HG03342 (cell line): ENCODE measurements around the gene RADX.

Experiments used
- ATAC-seq: cut with Tn5 transposase; IDR thresholded peaks from one replicate; pipeline ENCODE4 v1.9.1; 2021; ENCODE audit warnings: mild to moderate bottlenecking, moderate library complexity; ENCODE audit not compliant: unreplicated experiment

The RADX gene

GRCh38 chrX:106684207-106684606 is 72.4 kb downstream of the RADX start:
- no peak for ATAC-seq

- no peak for ATAC-seq
These were observed 80.8 kb downstream of the RADX start for GRCh38 chrX:106692425-106693065.

- ATAC-seq: no peak
These were observed 84.7 kb downstream of the RADX start for GRCh38 chrX:106696502-106696901.

GRCh38 chrX:106698693-106699092 is 86.9 kb downstream of the RADX start:
- ATAC-seq: no peak

- no peak for ATAC-seq
These were observed 90.9 kb downstream of the RADX start for GRCh38 chrX:106702636-106703035.

GRCh38 chrX:106706466-106706865 is 94.7 kb downstream of the RADX start:
- ATAC-seq: no peak

- ATAC-seq: no peak
These were observed 96.1 kb downstream of the RADX start for GRCh38 chrX:106707771-106708454.

GRCh38 chrX:106710771-106711170 is 99.0 kb downstream of the RADX start:
- no peak for ATAC-seq

GRCh38 chrX:106711375-106711774 is 99.6 kb downstream of the RADX start:
- no peak for ATAC-seq

GRCh38 chrX:106716004-106716403 is 104.2 kb downstream of the RADX start:
- ATAC-seq: no peak

GRCh38 chrX:106716463-106716862 is 104.7 kb downstream of the RADX start:
- no peak for ATAC-seq

- ATAC-seq: no peak
These were observed 106.9 kb downstream of the RADX start for GRCh38 chrX:106718709-106719108.

- no peak for ATAC-seq
These were observed 114.2 kb downstream of the RADX start for GRCh38 chrX:106725931-106726330.

GRCh38 chrX:106726485-106727437 is 115.0 kb downstream of the RADX start, which contains the start of gene RNF128:
TSS of gene RNF128 (plus strand) at chrX:106726701. CDS start at chrX:106726914, 213 bp downstream.
- no peak for ATAC-seq

- ATAC-seq: no peak
These were observed 116.6 kb downstream of the RADX start for GRCh38 chrX:106728337-106728736.
